Activated CD8-positive, alpha-beta T cell treated with anti-CD3 and anti-CD28 coated beads, Interleukin-2, amount 10 ng/mL, durations not matched to agents 7 days and 5 days (primary cell): ENCODE measurements around the gene RPS27A. TPM values are rescaled to one million over a fixed set of nuclear protein-coding genes. Genes with fewer than 3 reads are reported as not detected.
"Not testable (repeated sequence)": the region's sequence is repeated elsewhere in the genome, so short reads cannot be mapped to it uniquely, and the experiment has no call there.

Source experiments
- ATAC-seq: fragments of 150-1000 bp; cut with Tn5 transposase; one replicate; pipeline ENCODE4 v1.10.0; 2021; ENCODE audit warnings: moderate library complexity
- CTCF ChIA-PET: fragments of 350-600 bp; sonication (Branson Sonifier 250); formaldehyde crosslinking; loops from one replicate; lab custom pipeline; 2021; ENCODE audit warnings: antibody characterized with exemption; lab: Charles Lee
- POLR2A ChIA-PET: fragments of 350-600 bp; sonication (Branson Sonifier 250); formaldehyde crosslinking; loops from one replicate; lab custom pipeline; 2021; ENCODE audit warnings: antibody characterized with exemption; lab: Charles Lee
- DNase-seq: peaks from one replicate; pipeline ENCODE4 v3.0.0-alpha.2; 2020
- H3K27ac Mint-ChIP-seq: one replicate; pipeline ENCODE4 v1.8.0; 2021; ENCODE audit warnings: mild to moderate bottlenecking, mixed read lengths
- H3K27me3 Mint-ChIP-seq: one replicate; pipeline ENCODE4 v1.8.0; 2021; ENCODE audit warnings: low read depth, mixed read lengths
- H3K36me3 Mint-ChIP-seq: one replicate; pipeline ENCODE4 v1.8.0; 2021; ENCODE audit warnings: low read depth, mixed read lengths
- H3K4me1 Mint-ChIP-seq: one replicate; pipeline ENCODE4 v1.8.0; 2021; ENCODE audit warnings: low read depth, mixed read lengths
- H3K4me3 Mint-ChIP-seq: one replicate; pipeline ENCODE4 v1.8.0; 2021; ENCODE audit warnings: mild to moderate bottlenecking, mixed read lengths
- H3K9me3 Mint-ChIP-seq: one replicate; pipeline ENCODE4 v1.8.0; 2022; ENCODE audit warnings: mixed read lengths; ENCODE audit not compliant: insufficient read depth
- total RNA-seq, 2 experiments: library from RNA; stranded (reverse); gene quantifications; one replicate each; pipeline ENCODE4 v1.2.3, GENCODE V29; 2021

Gene RPS27A
- total RNA-seq, result 100 to 1,000 TPM; 889 to 959 TPM

DNA sequence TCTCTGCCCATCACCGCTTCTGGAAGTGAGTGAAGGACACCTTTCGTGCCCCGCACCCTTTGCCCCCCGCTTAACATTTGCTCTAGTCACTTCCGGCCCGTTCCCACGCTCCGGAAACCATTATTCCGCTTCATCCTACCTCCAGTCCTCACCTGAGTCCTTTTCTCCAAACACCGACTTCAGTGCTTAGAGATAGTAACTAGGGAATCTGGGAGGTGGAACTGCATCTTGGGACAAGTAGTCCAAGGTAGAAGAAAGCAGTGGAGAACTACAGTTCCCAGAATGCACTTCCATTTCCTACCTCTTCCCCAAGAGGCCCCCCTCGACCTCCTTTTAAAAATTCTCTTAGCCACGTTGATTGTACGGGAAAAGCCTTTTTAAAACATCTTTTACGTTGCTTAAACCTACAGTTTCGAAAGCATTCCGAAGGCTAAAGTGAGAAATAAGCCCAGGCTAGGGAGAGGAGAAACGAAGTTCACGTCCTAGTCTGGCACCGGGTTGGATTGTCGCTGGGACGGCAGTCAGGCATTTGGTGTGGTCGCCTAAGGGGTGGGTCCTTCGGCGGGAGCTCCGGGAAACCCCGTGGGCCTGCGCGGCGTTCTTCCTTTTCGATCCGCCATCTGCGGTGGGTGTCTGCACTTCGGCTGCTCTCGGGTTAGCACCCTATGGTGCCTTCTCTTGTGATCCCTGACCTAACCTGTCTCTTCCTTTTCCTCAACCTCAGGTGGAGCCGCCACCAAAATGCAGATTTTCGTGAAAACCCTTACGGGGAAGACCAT is at the start of gene RPS27A, which contains the start of gene CLHC1:
Gene RPS27A (plus strand): TSS at position 605 of the 779 bp plus-strand sequence. CDS start 137 bp downstream, at position 742.
Gene CLHC1 (minus strand): TSS at position 210 of the 779 bp plus-strand sequence. CDS start 9,882 bp downstream, outside the sequence.
- POLR2A ChIA-PET, result interaction anchor here (0.6 to 1.5 kb wide), 11 partner anchors 8 to 673 kb away, joined by 3 to 12 read pairs (median 5); partner anchors contain the start of genes MTIF2, PPP4R3B and RTN4
- peak within 1 kb of the TSS; percentile 97 for H3K27ac Mint-ChIP-seq
- peaks cover 63% of the 10 kb centered on the region for H3K4me1 Mint-ChIP-seq
- DNase-seq (peak; percentile 94), ATAC-seq (peak; percentile 80)
- CTCF ChIA-PET, result no interaction called here
- H3K4me3 Mint-ChIP-seq, result peak within 1 kb of the TSS; percentile 100
- H3K27me3 Mint-ChIP-seq, result no peaks in the 10 kb centered on the region
- peaks cover 62% of the 10 kb centered on the region for H3K36me3 Mint-ChIP-seq
- H3K9me3 Mint-ChIP-seq, result no peaks in the 10 kb centered on the region

DNA sequence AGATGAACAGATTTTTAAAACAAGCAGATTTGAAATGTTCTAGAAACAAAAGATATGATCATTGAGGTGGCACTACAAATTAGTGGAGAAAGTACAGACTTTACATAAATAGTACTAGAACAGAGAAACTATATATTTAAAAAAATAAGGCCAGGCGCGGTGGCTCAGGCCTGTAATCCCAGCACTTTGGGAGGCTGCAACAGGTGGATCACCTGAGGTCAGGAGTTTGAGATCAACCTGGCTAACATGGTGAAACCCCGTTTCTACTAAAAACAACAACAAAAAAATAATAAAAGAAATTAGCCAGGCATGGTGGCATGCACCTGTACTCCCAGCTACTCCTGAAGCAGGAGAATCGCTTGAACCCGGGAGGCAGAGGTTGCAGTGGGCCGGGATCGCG is 45.7 kb upstream of the RPS27A start:
- ATAC-seq, H3K9me3 Mint-ChIP-seq, H3K4me3 Mint-ChIP-seq, POLR2A ChIA-PET, H3K36me3 Mint-ChIP-seq, DNase-seq, CTCF ChIA-PET, H3K4me1 Mint-ChIP-seq, H3K27ac Mint-ChIP-seq, H3K27me3 Mint-ChIP-seq: not testable (repeated sequence)

DNA sequence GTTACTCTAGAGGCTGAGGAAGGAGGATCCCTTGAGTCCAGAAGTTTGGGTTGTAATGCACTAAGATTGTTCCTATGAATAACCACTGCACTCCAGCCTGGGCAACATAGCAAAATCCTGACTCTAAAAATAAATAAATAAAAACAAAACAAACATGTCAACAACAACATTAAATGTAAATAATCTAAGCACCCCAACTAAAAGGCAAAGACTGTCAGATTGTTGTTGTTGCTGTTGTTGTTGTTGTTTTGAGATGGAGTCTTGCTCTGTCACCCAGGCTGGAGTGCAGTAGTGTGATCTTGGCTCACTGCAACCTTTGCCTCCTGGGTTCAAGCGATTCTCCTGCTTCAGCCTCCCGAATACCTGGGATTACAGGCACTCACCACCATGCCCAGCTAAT is 40.6 kb upstream of the RPS27A start:
- H3K36me3 Mint-ChIP-seq, result peaks cover 12% of the 10 kb centered on the region
- POLR2A ChIA-PET, H3K9me3 Mint-ChIP-seq, ATAC-seq, DNase-seq, H3K4me1 Mint-ChIP-seq, CTCF ChIA-PET, H3K27ac Mint-ChIP-seq, H3K4me3 Mint-ChIP-seq, H3K27me3 Mint-ChIP-seq: not testable (repeated sequence)

DNA sequence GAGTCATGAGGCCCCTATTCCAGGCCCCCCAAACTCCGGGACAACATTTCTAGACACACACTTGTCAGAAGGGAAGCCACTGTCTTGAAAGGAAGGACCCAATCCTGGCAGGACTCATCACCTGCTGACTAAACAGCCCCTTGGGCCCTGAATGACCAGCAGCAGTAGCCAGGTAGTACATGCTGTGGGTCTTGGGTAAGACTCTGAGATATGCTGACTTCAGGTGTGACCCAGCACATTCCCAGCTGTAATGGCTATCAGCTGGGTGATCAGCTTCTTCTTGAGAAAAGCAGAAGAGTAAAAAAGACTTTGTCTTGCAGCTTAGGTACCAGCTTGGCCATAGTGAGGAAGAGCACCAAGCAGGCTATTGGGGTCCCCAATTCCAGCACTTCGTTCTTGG is 36.0 kb upstream of the RPS27A start:
- H3K4me3 Mint-ChIP-seq, result no peak overlapping the region
- POLR2A ChIA-PET, result interaction anchor here (1.2 kb wide), 1 partner anchor 26 kb away, joined by 3 read pairs; no protein-coding TSS in a partner anchor
- no peaks in the 10 kb centered on the region for H3K4me1 Mint-ChIP-seq

DNA sequence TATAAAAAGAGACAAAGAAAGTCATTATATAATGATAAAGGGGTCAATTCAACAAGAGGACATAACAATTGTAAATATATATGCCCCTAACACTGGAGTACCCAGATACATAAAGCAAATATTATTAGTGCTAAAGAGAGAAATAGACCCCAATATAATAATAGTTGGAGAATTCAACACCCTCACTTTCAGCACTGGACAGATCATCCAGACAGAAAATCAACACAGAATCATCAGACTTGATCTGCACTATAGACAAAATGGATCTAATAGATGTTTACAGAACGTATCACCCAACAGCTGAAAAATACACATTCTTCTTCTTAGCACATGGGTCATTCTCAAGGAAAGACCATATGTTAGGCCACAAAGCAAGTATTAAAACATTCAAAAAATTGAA is 32.1 kb upstream of the RPS27A start:
- DNase-seq, result no peak
- Mint-ChIP-seq H3K9me3 (peaks cover 19% of the 10 kb centered on the region), H3K4me3 (no peak overlapping the region), H3K27me3 (no peaks in the 10 kb centered on the region), H3K4me1 (no peaks in the 10 kb centered on the region), H3K36me3 (peaks cover 36% of the 10 kb centered on the region), H3K27ac (no peak overlapping the region)
- ChIA-PET CTCF (no interaction called here), POLR2A (no interaction called here)
- ATAC-seq, result no peak

More for the DNA sequence above, 36.0 kb upstream of the RPS27A start:
- Mint-ChIP-seq H3K9me3 (peaks cover 16% of the 10 kb centered on the region), H3K36me3 (peaks cover 29% of the 10 kb centered on the region), H3K27ac (no peak overlapping the region), H3K27me3 (no peaks in the 10 kb centered on the region)
- no peak for ATAC-seq
- DNase-seq, result no peak
- CTCF ChIA-PET, result no interaction called here

DNA sequence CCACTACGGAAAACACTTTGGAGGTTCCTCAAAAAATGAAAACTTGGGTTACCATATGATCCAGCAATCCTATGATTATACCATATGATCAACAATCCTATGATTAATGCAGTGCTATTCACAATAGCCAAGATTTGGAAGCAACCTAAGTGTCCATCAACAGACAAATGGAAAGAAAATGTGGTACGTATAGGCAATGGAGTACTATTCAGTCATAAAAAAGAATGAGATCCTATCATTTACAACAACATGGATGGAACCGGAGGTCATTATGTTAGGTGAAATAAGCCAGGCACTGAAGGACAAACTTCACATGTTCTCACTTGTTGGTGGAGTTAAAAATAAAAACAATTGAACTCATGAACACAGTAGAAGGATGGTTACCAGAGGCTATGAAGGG is 28.0 kb upstream of the RPS27A start:
- DNase-seq (no peak), ATAC-seq (no peak)
- ChIA-PET CTCF (no interaction called here), POLR2A (no interaction called here)
- Mint-ChIP-seq H3K9me3 (peaks cover 16% of the 10 kb centered on the region), H3K36me3 (peaks cover 18% of the 10 kb centered on the region), H3K27ac (no peak overlapping the region), H3K4me3 (no peak overlapping the region), H3K4me1 (no peaks in the 10 kb centered on the region), H3K27me3 (no peaks in the 10 kb centered on the region)

DNA sequence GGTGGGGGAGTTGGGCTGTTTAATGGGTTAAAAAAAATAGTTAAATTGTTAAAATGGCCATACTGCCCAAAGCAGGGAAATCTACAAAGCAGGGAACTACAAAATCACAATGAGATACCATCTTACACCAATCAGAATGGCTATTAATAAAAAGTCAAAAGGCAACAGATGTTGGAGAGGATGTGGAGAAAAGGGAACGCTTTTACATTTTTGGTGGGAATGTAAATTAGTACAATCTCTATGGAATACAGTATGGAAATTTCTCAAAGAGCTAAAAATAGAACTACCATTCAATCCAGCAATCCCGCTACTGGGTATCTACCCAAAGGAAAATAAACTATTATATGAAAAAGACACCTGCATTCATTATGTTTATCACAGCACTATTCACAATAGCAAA is 27.5 kb upstream of the RPS27A start:
- ATAC-seq (no peak), DNase-seq (no peak)
- POLR2A ChIA-PET, result no interaction called here
- CTCF ChIA-PET, result interaction anchor here (1.2 kb wide), 1 partner anchor 10 kb away, joined by 3 read pairs; no protein-coding TSS in a partner anchor
- peaks cover 16% of the 10 kb centered on the region for H3K9me3 Mint-ChIP-seq
- H3K36me3 Mint-ChIP-seq, result peaks cover 17% of the 10 kb centered on the region
- no peaks in the 10 kb centered on the region for H3K4me1 Mint-ChIP-seq
- H3K4me3 Mint-ChIP-seq, result no peak overlapping the region
- H3K27ac Mint-ChIP-seq, result no peak overlapping the region
- H3K27me3 Mint-ChIP-seq, result no peaks in the 10 kb centered on the region

DNA sequence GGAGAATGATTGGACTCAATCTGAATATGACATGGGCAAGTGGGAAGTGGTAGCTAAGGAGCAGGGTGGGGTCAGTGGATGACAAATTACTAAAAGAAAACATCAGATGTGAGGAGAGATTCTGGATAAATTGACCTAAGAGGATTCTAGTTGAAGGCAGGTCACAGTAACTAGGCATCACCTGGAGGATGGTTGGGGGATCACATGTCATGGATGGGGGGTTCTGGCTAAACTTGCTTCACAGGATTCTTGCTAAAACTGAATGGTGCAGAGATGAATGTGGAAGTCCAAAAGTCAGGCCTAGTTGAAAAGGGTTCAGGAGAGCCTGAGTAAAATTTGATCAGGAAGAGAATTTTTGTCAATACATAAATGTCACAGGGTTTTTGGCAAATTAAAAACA is 18.7 kb upstream of the RPS27A start:
- POLR2A ChIA-PET, result interaction anchor here (0.8 kb wide), 1 partner anchor 18 kb away, joined by 4 read pairs; the partner anchor contains the start of genes CLHC1 and RPS27A
- Mint-ChIP-seq H3K9me3 (no peaks in the 10 kb centered on the region), H3K4me1 (no peaks in the 10 kb centered on the region), H3K36me3 (no peaks in the 10 kb centered on the region), H3K4me3 (no peak overlapping the region), H3K27me3 (no peaks in the 10 kb centered on the region), H3K27ac (no peak overlapping the region)
- no peak for DNase-seq
- CTCF ChIA-PET, result no interaction called here
- ATAC-seq, result no peak

DNA sequence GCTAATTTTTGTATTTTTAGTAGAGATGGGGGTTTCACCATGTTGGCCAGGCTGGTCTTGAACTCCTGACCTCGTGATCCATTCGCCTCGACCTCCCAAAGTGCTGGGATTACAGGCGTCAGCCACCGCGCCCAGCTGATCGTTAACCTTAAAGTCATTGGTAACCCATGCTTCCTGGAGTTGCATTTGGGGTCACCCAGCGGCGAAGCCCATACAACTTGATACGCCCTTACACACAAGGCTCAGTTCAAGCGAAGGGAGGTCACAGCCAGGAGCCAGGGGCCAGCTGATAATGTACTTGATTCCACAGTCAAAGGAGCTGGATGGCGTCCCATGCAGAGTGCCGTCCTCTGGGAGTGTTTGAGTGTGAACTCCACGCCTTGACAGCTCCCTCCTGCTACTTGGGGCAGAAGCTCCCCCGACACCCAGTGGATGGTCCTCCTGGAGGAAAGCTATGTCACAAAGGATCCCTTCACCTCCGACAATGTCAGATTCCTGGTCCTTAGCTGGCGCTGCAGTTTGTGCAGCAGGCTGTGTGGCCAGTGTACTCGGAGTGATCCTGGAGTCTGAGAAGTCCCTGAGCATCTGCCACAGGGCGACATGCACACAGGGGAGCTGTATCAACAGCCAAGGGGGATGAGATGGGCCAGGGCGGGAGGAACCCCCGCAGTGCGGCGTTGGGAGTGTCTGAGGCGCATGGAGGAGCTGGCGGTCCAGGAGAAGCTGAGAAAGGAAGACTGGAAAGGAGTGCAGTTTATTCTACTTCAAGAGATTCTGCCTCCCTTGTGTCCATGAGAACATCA is 8.3 kb upstream of the RPS27A start:
- H3K27ac Mint-ChIP-seq, result peak overlapping the region; percentile 82
- DNase-seq (no peak), ATAC-seq (no peak)
- peaks cover 40% of the 10 kb centered on the region for H3K4me1 Mint-ChIP-seq
- H3K9me3 Mint-ChIP-seq, result no peaks in the 10 kb centered on the region
- H3K4me3 Mint-ChIP-seq, result peak overlapping the region; percentile 75
- POLR2A ChIA-PET, result interaction anchor here (0.7 to 1.6 kb wide), 5 partner anchors 8 to 501 kb away, joined by 3 to 11 read pairs (median 5); partner anchors contain the start of genes CLHC1, RPS27A and RTN4
- no peaks in the 10 kb centered on the region for H3K27me3 Mint-ChIP-seq
- CTCF ChIA-PET, result interaction anchor here (0.8 to 1.4 kb wide), 3 partner anchors 46 to 217 kb away, joined by 3 read pairs; no protein-coding TSS in a partner anchor
- H3K36me3 Mint-ChIP-seq, result peaks cover 12% of the 10 kb centered on the region

DNA sequence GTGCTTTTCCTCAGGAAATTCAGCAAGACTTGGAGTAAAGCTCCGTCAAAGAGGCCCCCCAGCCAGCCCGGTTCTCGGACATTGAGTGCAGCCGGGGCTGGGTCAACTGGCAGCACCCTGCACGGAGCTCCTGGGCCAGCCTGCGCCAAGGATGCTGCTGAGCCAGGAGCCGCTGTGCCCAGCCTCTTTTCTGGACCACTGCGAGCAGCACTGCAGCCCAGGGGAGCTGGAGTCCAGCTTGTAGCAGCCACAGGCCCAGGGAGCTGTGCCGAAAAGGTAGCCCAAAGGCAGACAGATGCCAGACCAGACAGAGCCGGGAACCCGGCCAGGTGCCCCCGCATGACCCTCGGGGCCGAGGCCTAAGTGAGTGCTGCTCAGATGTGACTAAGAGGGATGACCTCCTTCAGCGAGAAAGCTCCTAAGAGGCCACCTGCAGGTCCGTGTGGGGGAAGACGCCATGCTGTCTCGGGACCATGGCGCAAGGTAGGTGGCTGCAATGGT is 7.7 kb upstream of the RPS27A start:
- Mint-ChIP-seq H3K36me3 (peaks cover 14% of the 10 kb centered on the region), H3K9me3 (no peaks in the 10 kb centered on the region), H3K4me1 (peaks cover 44% of the 10 kb centered on the region), H3K4me3 (no peak overlapping the region), H3K27me3 (no peaks in the 10 kb centered on the region), H3K27ac (no peak overlapping the region)
- POLR2A ChIA-PET, result interaction anchor here (0.8 to 1.6 kb wide), 3 partner anchors 8 to 502 kb away, joined by 3 to 11 read pairs (median 7); partner anchors contain the start of genes CLHC1 and RPS27A
- ATAC-seq, result no peak
- DNase-seq, result no peak
- CTCF ChIA-PET, result interaction anchor here (1.2 to 1.4 kb wide), 2 partner anchors 45 to 174 kb away, joined by 3 read pairs; no protein-coding TSS in a partner anchor

DNA sequence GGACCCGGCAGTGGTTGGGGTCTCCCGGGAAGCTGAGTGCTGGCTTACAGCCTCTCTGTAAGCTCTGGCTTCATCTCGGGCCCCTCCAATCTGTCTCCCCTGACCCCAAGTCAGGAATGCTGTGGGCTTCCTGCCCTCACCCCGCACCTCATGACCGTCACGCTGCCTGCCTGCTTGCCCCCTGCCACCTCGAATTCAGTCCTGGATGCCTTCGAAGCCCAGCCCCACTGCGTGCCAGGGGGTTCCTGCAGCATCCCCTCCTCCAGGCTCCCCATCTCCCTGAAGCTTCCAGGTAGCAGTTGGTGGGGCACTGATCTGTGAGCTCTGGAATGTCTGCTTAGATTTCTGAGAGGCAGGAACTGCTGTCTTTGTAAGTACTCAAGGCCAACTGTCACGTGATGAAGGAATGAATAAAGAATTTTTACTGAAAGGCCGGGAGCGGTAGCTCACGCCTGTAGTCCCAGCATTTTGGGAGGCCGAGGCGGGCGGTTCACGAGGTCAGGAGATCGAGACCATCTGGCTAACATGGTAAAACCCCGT is 6.9 kb upstream of the RPS27A start:
- H3K36me3 Mint-ChIP-seq, result peaks cover 18% of the 10 kb centered on the region
- DNase-seq (no peak), ATAC-seq (no peak)
- H3K9me3 Mint-ChIP-seq, result no peaks in the 10 kb centered on the region
- H3K27ac Mint-ChIP-seq, result no peak overlapping the region
- H3K4me3 Mint-ChIP-seq, result no peak overlapping the region
- ChIA-PET POLR2A (no interaction called here), CTCF (no interaction called here)
- H3K27me3 Mint-ChIP-seq, result no peaks in the 10 kb centered on the region
- H3K4me1 Mint-ChIP-seq, result peaks cover 51% of the 10 kb centered on the region
